ENCODE results near the gene OSBP2.

Gene OSBP2

GRCh38 chr22:30927806-30928205 is 233.1 kb downstream of the OSBP2 start:
- no peak for DNase-seq (ENCODE audit: low read depth)
- H3K4me3 ChIP-seq (ENCODE audit: low read length): no peak overlapping the region
- TF ChIP-seq, protein P1, sequence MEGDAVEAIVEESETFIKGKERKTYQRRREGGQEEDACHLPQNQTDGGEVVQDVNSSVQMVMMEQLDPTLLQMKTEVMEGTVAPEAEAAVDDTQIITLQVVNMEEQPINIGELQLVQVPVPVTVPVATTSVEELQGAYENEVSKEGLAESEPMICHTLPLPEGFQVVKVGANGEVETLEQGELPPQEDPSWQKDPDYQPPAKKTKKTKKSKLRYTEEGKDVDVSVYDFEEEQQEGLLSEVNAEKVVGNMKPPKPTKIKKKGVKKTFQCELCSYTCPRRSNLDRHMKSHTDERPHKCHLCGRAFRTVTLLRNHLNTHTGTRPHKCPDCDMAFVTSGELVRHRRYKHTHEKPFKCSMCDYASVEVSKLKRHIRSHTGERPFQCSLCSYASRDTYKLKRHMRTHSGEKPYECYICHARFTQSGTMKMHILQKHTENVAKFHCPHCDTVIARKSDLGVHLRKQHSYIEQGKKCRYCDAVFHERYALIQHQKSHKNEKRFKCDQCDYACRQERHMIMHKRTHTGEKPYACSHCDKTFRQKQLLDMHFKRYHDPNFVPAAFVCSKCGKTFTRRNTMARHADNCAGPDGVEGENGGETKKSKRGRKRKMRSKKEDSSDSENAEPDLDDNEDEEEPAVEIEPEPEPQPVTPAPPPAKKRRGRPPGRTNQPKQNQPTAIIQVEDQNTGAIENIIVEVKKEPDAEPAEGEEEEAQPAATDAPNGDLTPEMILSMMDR (IDR thresholded peaks at IDR 0.05; ENCODE audit: insufficient read depth, low read depth, low read length, missing control alignments): no peak

DNA sequence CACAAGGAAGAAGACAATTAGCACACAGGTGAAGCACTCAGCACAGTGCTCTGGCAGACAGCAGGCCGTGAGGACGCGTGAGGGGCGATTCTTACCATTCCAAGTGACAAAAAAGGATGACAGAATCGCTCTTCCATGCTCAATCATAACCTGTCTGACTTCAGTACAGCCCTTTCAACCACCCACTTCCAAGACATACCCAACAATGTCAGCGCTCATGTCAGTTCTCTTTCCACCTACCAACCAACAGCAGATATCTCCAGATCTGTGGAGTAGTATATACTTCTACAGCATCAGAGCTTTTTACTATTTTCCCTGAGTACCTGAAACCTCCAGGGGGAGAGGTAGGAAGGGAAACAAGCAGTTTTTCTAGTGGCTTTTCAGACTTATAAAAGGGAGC is 233.7 kb downstream of the OSBP2 start:
- TF ChIP-seq, protein P1 (IDR thresholded peaks at IDR 0.05; ENCODE audit: insufficient read depth, low read depth, low read length, missing control alignments): no peak
- no peak overlapping the region for H3K4me3 ChIP-seq (ENCODE audit: low read length)
- no peak for DNase-seq (ENCODE audit: low read depth)

DNA sequence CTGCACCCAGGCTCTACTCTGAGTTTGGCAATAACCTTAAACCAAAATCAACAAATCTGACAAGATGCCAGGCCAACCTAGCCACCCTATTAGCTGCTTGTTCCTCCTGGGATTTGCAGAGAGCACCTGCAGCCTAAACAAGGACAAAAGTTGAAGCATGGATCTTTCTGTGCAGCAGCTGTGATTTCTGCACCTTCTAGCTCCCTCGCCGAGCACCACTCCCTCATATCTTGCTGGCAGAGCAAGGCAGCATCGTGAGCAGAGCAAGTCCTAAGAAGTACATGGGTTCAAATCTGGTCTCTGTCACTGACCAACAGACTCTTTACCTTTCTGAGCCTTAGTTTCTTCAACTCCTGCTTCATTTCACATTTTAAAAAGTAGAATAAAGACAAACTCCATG is 235.6 kb downstream of the OSBP2 start:
- TF ChIP-seq, protein P1 (IDR thresholded peaks at IDR 0.05; ENCODE audit: insufficient read depth, low read depth, low read length, missing control alignments): no peak
- no peak for DNase-seq (ENCODE audit: low read depth)

GRCh38 chr22:30931541-30932300 is 237.0 kb downstream of the OSBP2 start:
- TF ChIP-seq, protein P1 (IDR thresholded peaks at IDR 0.05; ENCODE audit: insufficient read depth, low read depth, low read length, missing control alignments): no peak
- DNase-seq (ENCODE audit: low read depth): no peak
- H3K4me3 ChIP-seq (ENCODE audit: low read length): no peak overlapping the region

More for the DNA sequence above, 235.6 kb downstream of the OSBP2 start:
- no peak overlapping the region for H3K4me3 ChIP-seq (ENCODE audit: low read length)

DNA sequence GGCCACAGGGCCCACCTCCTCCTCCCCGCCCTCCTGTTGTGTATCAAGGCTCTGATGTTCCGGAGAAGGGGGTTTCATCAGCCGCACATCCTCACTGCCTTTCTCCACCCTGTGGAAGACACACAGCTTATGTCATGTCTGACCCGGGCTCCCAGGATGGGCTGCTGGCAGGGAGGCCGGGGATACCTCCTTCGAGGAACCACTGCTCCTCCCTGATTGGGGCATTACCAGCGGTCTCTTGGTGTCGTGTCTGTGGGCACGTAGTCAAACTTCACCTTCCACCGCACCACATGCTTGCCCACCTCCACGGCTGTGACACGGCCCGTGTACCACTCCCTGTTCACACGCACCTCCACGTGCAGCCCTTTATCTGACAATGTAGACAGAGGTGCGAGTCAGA is 238.0 kb downstream of the OSBP2 start:
- DNase-seq (ENCODE audit: low read depth): no peak
- H3K4me3 ChIP-seq (ENCODE audit: low read length): no peak overlapping the region
- TF ChIP-seq, protein P1 (IDR thresholded peaks at IDR 0.05; ENCODE audit: insufficient read depth, low read depth, low read length, missing control alignments): no peak

DNA sequence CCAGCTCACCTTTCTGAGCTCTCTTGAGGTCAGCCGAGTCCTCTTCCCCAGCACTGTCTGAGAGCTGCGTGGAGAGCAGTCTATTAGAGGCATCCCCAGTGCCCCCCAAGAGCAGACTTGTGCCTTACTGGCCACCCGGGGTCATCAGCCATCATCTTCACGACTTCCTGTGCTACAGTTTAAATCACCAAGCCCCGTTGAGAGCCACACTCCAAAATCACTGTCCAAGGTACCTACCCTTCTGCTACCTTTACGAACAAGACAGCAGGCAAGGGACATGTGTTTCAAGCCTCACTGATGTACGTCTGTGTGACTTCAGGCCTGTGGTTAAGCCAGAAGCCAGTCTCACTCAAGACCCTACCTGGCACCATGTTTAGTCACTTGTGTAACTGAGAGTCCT is 238.8 kb downstream of the OSBP2 start:
- H3K4me3 ChIP-seq (ENCODE audit: low read length): no peak overlapping the region
- DNase-seq (ENCODE audit: low read depth): no peak
- TF ChIP-seq, protein P1 (IDR thresholded peaks at IDR 0.05; ENCODE audit: insufficient read depth, low read depth, low read length, missing control alignments): no peak

DNA sequence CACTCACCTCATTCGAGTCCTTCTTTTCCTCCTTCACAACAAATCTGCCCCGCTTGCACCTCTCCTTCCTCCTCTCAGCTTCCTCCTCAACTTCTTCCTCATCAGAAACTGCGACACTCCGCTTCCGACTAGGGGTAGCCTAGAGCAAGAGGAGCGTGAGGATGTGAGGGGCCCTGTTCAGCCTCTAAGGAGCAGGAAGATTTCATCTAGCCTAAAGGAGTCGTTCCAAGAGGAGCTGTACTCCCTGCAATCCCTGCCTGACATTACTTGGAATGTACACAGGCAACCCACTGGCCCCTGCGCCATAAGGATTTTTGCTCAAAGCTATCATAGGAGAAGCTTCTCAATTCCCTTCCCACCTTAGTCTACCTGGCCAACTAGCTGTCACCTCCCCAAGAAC is 239.4 kb downstream of the OSBP2 start:
- H3K4me3 ChIP-seq (ENCODE audit: low read length): no peak overlapping the region
- DNase-seq (ENCODE audit: low read depth): no peak
- TF ChIP-seq, protein P1 (IDR thresholded peaks at IDR 0.05; ENCODE audit: insufficient read depth, low read depth, low read length, missing control alignments): no peak
